Neural cell (in vitro differentiated cells): ENCODE results near the gene TEX19. TPM values are rescaled to one million over a fixed set of nuclear protein-coding genes. Genes with fewer than 3 reads are reported as not detected.

ENCODE experiments used
- H2AFZ ChIP-seq: fragments of 200-600, 300-800 bp; sonication (generic), shearing (Covaris generic); 2 replicates; pipeline ENCODE4 v1.6.0; 2014; ENCODE audit warnings: low read depth, mild to moderate bottlenecking, antibody characterized with exemption, low read length, moderate library complexity
- H3F3A ChIP-seq: fragments of 200-600 bp; shearing (Covaris generic); 2 replicates; pipeline ENCODE4 v1.6.1; 2016; ENCODE audit warnings: mild to moderate bottlenecking, moderate library complexity, mixed read lengths, antibody characterized with exemption, low read length; ENCODE audit not compliant: insufficient read depth, poor library complexity, severe bottlenecking
- H3K27ac ChIP-seq: fragments of 200-600, 300-800 bp; sonication (generic), shearing (Covaris generic); 2 replicates; pipeline ENCODE4 v1.5.1; 2014; ENCODE audit warnings: mild to moderate bottlenecking, low read length, moderate library complexity
- H3K27me3 ChIP-seq: fragments of 300-800, 200-600 bp; sonication (generic), shearing (Covaris generic); 2 replicates; pipeline ENCODE4 v1.6.0; 2014; ENCODE audit warnings: mild to moderate bottlenecking, low read depth, low read length, moderate library complexity; ENCODE audit not compliant: insufficient read depth
- H3K36me3 ChIP-seq: fragments of 300-800, 200-600 bp; sonication (generic), shearing (Covaris generic); 2 replicates; pipeline ENCODE4 v1.5.1; 2014; ENCODE audit warnings: mild to moderate bottlenecking, antibody characterized with exemption, low read length, moderate library complexity; ENCODE audit not compliant: insufficient read depth
- H3K4me2 ChIP-seq: fragments of 300-800, 200-600 bp; sonication (generic), shearing (Covaris generic); 2 replicates; pipeline ENCODE4 v1.6.0; 2014; ENCODE audit warnings: mild to moderate bottlenecking, low read length
- H3K4me3 ChIP-seq: fragments of 300-800, 200-600 bp; sonication (generic), shearing (Covaris generic); 2 replicates; pipeline ENCODE4 v1.5.1; 2014; ENCODE audit warnings: mild to moderate bottlenecking, low read length, moderate library complexity
- H3K79me2 ChIP-seq: fragments of 200-600 bp; shearing (Covaris generic); replicated peaks from 2 replicates; pipeline ENCODE4 v1.6.0; 2014; ENCODE audit warnings: mild to moderate bottlenecking, low read length, moderate library complexity; ENCODE audit not compliant: insufficient read depth
- H3K9ac ChIP-seq: fragments of 300-800, 200-600 bp; sonication (generic), shearing (Covaris generic); 2 replicates; pipeline ENCODE4 v1.6.1; 2016; ENCODE audit warnings: mild to moderate bottlenecking, low read length, mixed read lengths
- H3K9me2 ChIP-seq: fragments of 200-600 bp; shearing (Covaris generic); 2 replicates; pipeline ENCODE4 v1.6.1; 2016; ENCODE audit warnings: mild to moderate bottlenecking, low read length, mixed read lengths; ENCODE audit not compliant: insufficient read depth
- H3K9me3 ChIP-seq: fragments of 200-600, 300-800 bp; sonication (generic), shearing (Covaris generic); 2 replicates; pipeline ENCODE4 v1.6.1; 2016; ENCODE audit warnings: mild to moderate bottlenecking, mixed run types, low read length, moderate library complexity, mixed read lengths
- H4K20me1 ChIP-seq: fragments of 200-600 bp; shearing (Covaris generic); 2 replicates; pipeline ENCODE4 v1.6.1; 2016; ENCODE audit warnings: mild to moderate bottlenecking, mixed run types; ENCODE audit not compliant: insufficient read depth
- EP300 ChIP-seq: fragments of 450-650 bp; conservative IDR thresholded peaks from 2 replicates; pipeline ENCODE4 v1.6.1; 2014; ENCODE audit warnings: antibody characterized with exemption, mild to moderate bottlenecking, moderate library complexity; ENCODE audit not compliant: poor library complexity, severe bottlenecking
- EZH2 ChIP-seq: fragments of 200-600, 300-800 bp; shearing (Covaris generic), sonication (generic); IDR thresholded peaks from 2 replicates; pipeline ENCODE4 v1.6.1; 2014; ENCODE audit warnings: antibody characterized with exemption, low read length, borderline replicate concordance, mild to moderate bottlenecking; ENCODE audit not compliant: insufficient read depth, poor library complexity, severe bottlenecking
- MXI1 ChIP-seq: fragments of 450-650 bp; conservative IDR thresholded peaks from 2 replicates; pipeline ENCODE4 v1.6.1; 2014; ENCODE audit warnings: antibody characterized with exemption, mild to moderate bottlenecking; ENCODE audit not compliant: poor library complexity, severe bottlenecking
- POLR2AphosphoS5 ChIP-seq: IDR thresholded peaks from 2 replicates; pipeline ENCODE4 v1.6.1; 2012
- RAD21 ChIP-seq: fragments of 450-650 bp; conservative IDR thresholded peaks from 2 replicates; pipeline ENCODE4 v1.6.1; 2014; ENCODE audit warnings: antibody characterized with exemption, mild to moderate bottlenecking, moderate library complexity
- REST ChIP-seq: IDR thresholded peaks from 2 replicates; pipeline ENCODE4 v1.6.1; 2012; ENCODE audit warnings: borderline replicate concordance
- SMC3 ChIP-seq: fragments of 450-650 bp; conservative IDR thresholded peaks from 2 replicates; pipeline ENCODE4 v1.6.1; 2014; ENCODE audit warnings: antibody characterized with exemption, mild to moderate bottlenecking, moderate library complexity; ENCODE audit not compliant: poor library complexity
- TAF1 ChIP-seq: IDR thresholded peaks from 2 replicates; pipeline ENCODE4 v1.6.1; 2012; ENCODE audit warnings: low read depth
- polyA plus RNA-seq: library from polyadenylated mRNA; depleted of rRNA; stranded (reverse); fragments of >200 nt; gene quantifications from 2 replicates; pipeline ENCODE4 v1.2.3, GENCODE V29; 2014
- TF ChIP-seq, protein P1 (sequence below): fragments of 450-650 bp; IDR thresholded peaks from 2 replicates; pipeline ENCODE4 v1.5.1; 2014; ENCODE audit warnings: antibody characterized with exemption, mild to moderate bottlenecking, moderate library complexity; ENCODE audit not compliant: poor library complexity, severe bottlenecking

The TEX19 gene
- polyA plus RNA-seq, 1 donor from 2014 or later = not detected

GRCh38 chr17:82365606-82366295, 6.7 kb downstream of the TEX19 start:
- Histone ChIP-seq H3K4me2 (no peak overlapping the region), H3K9ac (no peak overlapping the region), H3K27me3 (peaks cover 5% of the 10 kb centered on the region)

GRCh38 chr17:82366749-82367148, 7.7 kb downstream of the TEX19 start:
- Histone ChIP-seq H3K27ac (peak overlapping the region; percentile 54), H3F3A (no peaks in the 10 kb centered on the region), H3K9me3 (no peaks in the 10 kb centered on the region), H3K9ac (peak overlapping the region; percentile 25), H3K4me3 (peak overlapping the region; percentile 9), H3K9me2 (no peaks in the 10 kb centered on the region), H4K20me1 (no peaks in the 10 kb centered on the region), H3K36me3 (no peaks in the 10 kb centered on the region), H3K27me3 (peaks cover 13% of the 10 kb centered on the region), H2AFZ (no peak overlapping the region), H3K4me2 (no peak overlapping the region), H3K79me2 (no peaks in the 10 kb centered on the region)
- no peak for TF ChIP-seq RAD21
- peak; percentile 72 for TF ChIP-seq EP300
- TF ChIP-seq REST = peak; percentile 69
- peak; percentile 88 for TF ChIP-seq POLR2AphosphoS5
- TF ChIP-seq, protein P1, sequence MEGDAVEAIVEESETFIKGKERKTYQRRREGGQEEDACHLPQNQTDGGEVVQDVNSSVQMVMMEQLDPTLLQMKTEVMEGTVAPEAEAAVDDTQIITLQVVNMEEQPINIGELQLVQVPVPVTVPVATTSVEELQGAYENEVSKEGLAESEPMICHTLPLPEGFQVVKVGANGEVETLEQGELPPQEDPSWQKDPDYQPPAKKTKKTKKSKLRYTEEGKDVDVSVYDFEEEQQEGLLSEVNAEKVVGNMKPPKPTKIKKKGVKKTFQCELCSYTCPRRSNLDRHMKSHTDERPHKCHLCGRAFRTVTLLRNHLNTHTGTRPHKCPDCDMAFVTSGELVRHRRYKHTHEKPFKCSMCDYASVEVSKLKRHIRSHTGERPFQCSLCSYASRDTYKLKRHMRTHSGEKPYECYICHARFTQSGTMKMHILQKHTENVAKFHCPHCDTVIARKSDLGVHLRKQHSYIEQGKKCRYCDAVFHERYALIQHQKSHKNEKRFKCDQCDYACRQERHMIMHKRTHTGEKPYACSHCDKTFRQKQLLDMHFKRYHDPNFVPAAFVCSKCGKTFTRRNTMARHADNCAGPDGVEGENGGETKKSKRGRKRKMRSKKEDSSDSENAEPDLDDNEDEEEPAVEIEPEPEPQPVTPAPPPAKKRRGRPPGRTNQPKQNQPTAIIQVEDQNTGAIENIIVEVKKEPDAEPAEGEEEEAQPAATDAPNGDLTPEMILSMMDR = no peak
- peak; percentile 25 for TF ChIP-seq MXI1
- TF ChIP-seq TAF1 = no peak

More at GRCh38 chr17:82365606-82366295, 6.7 kb downstream of the TEX19 start:
- no peaks in the 10 kb centered on the region for H3K9me3 ChIP-seq
- no peaks in the 10 kb centered on the region for H3K9me2 ChIP-seq
- no peaks in the 10 kb centered on the region for H3K36me3 ChIP-seq
- H3K27ac ChIP-seq = peak overlapping the region; percentile 54
- H3F3A ChIP-seq = no peaks in the 10 kb centered on the region
- no peak overlapping the region for H2AFZ ChIP-seq
- no peaks in the 10 kb centered on the region for H4K20me1 ChIP-seq
- no peak overlapping the region for H3K4me3 ChIP-seq
- TF ChIP-seq TAF1 (no peak), POLR2AphosphoS5 (no peak), RAD21 (no peak), EZH2 (no peak), REST (no peak), SMC3 (no peak), EP300 (no peak), MXI1 (no peak)
- TF ChIP-seq, protein P1 = no peak
- no peaks in the 10 kb centered on the region for H3K79me2 ChIP-seq
